Gastrocnemius medialis (tissue), 4 donors: ENCODE data around the gene GGTA1.

Experiments used
- CTCF ChIP-seq, 5 experiments: fragments of 450-650 bp in 3 of 5; fragments of 200-600 bp in 2 of 5; sonication (generic) in 2 of 5; IDR thresholded peaks in 4 of 5; conservative IDR thresholded peaks in 1 of 5; 1 replicate in 4 of 5; 2 replicates in 1 of 5; pipeline ENCODE4 v1.5.1; 2016 to 2019; ENCODE audit warnings: antibody characterized with exemption in 5 of 5, mild to moderate bottlenecking in 3 of 5, moderate library complexity in 3 of 5
- POLR2A ChIP-seq, 2 donors: fragments of 450-650 bp; IDR thresholded peaks; one replicate each; pipeline ENCODE4 v1.6.1; 2017; ENCODE audit warnings: antibody characterized with exemption in 2 of 2, mild to moderate bottlenecking in 2 of 2, moderate library complexity in 2 of 2

GRCh38 chr9:121548666-121549065 is 49.0 kb upstream of the GGTA1 start:
- no peak for TF ChIP-seq POLR2A (IDR thresholded peaks at IDR 0.05)
- no peak for TF ChIP-seq CTCF (IDR thresholded peaks at IDR 0.05 in 4 of 5, conservative IDR thresholded peaks at IDR 0.05 in 1 of 5)
